Ureter (tissue), 1 donor: ENCODE results near the gene NARF. TPM values are rescaled to one million over a fixed set of nuclear protein-coding genes. Genes with fewer than 3 reads are reported as not detected.
"Not testable (repeated sequence)": the region's sequence is repeated elsewhere in the genome, so short reads cannot be mapped to it uniquely, and the experiment has no call there.

Experiments used
- DNase-seq: peaks from one replicate; pipeline ENCODE4 v3.0.0-alpha.2; 2020; ENCODE audit warnings: low spot score
- total RNA-seq: library from RNA; stranded (reverse); gene quantifications from one replicate; pipeline ENCODE4 v1.2.4, GENCODE V29; 2023
- donor health status: DM: yes; HTN: yes; CAD: no.

The NARF gene
- 48.2 TPM for total RNA-seq

- peak; percentile 98 for DNase-seq
These were observed at the start of gene NARF for GRCh38 chr17:82458179-82458884. NARF (plus strand) TSS chr17:82458741; CDS start chr17:82458804, 63 bp downstream.

- DNase-seq, result no peak
These were observed 49.6 kb upstream of the NARF start for GRCh38 chr17:82408938-82409318.

- no peak for DNase-seq
These were observed 48.4 kb upstream of the NARF start for GRCh38 chr17:82410014-82410716.

- DNase-seq, result no peak
These were observed 47.0 kb upstream of the NARF start for GRCh38 chr17:82411396-82412053.

- DNase-seq, result not testable (repeated sequence)
These were observed 46.5 kb upstream of the NARF start for GRCh38 chr17:82412081-82412480.

GRCh38 chr17:82412535-82413520 lies 45.7 kb upstream of the NARF start:
- no peak for DNase-seq

GRCh38 chr17:82414548-82415281 lies 43.8 kb upstream of the NARF start:
- no peak for DNase-seq

GRCh38 chr17:82415336-82415735 lies 43.2 kb upstream of the NARF start:
- DNase-seq, result no peak

GRCh38 chr17:82415786-82416185 lies 42.8 kb upstream of the NARF start:
- DNase-seq, result no peak

GRCh38 chr17:82416264-82416663 lies 42.3 kb upstream of the NARF start:
- DNase-seq, result no peak

GRCh38 chr17:82416771-82417170 lies 41.8 kb upstream of the NARF start:
- no peak for DNase-seq

- DNase-seq, result peak; percentile 80
These were observed 40.2 kb upstream of the NARF start, which contains the start of the genes HEXD and OGFOD3 for GRCh38 chr17:82418001-82418986. HEXD (plus strand) TSS chr17:82418347; CDS start chr17:82419800, 1,453 bp downstream. OGFOD3 (minus strand) TSS chr17:82418586; CDS start chr17:82418485, 101 bp downstream.

- no peak for DNase-seq
These were observed 39.0 kb upstream of the NARF start for GRCh38 chr17:82419540-82419939.

- DNase-seq, result no peak
These were observed 34.3 kb upstream of the NARF start for GRCh38 chr17:82424001-82424862.

- DNase-seq, result no peak
These were observed 33.7 kb upstream of the NARF start for GRCh38 chr17:82424863-82425159.

GRCh38 chr17:82428546-82428945 lies 30.0 kb upstream of the NARF start:
- no peak for DNase-seq

GRCh38 chr17:82429824-82430223 lies 28.7 kb upstream of the NARF start:
- no peak for DNase-seq

GRCh38 chr17:82432017-82432416 lies 26.5 kb upstream of the NARF start:
- no peak for DNase-seq
